GM12875 (cell line): Measurements from ENCODE around the gene LPCAT3.

ENCODE experiments used
- H3K4me3 ChIP-seq: one replicate; pipeline ENCODE4 v1.5.1; 2011; ENCODE audit warnings: low read depth, low read length, control low read depth
- CTCF ChIP-seq: IDR thresholded peaks from 2 replicates; pipeline ENCODE4 v1.5.1; 2011; ENCODE audit warnings: low read depth, mild to moderate bottlenecking, control low read depth, inconsistent platforms, low read length, moderate library complexity, borderline replicate concordance; ENCODE audit not compliant: insufficient read depth

The LPCAT3 gene

GRCh38 chr12:6959805-6960592 is 58.3 kb downstream of the LPCAT3 start:
- H3K4me3 ChIP-seq = peak overlapping the region; percentile 50
- no peak for TF ChIP-seq CTCF

GRCh38 chr12:6959058-6959804 is 59.0 kb downstream of the LPCAT3 start:
- TF ChIP-seq CTCF = no peak
- H3K4me3 ChIP-seq = peak overlapping the region; percentile 50

- TF ChIP-seq CTCF = no peak
- peak overlapping the region; percentile 50 for H3K4me3 ChIP-seq
Measured at GRCh38 chr12:6958609-6959057, 59.6 kb downstream of the LPCAT3 start.

GRCh38 chr12:6957741-6958608 is 60.3 kb downstream of the LPCAT3 start:
- H3K4me3 ChIP-seq = peak overlapping the region; percentile 50
- TF ChIP-seq CTCF = no peak

- H3K4me3 ChIP-seq = no peak overlapping the region
Measured at GRCh38 chr12:6957151-6957701, 61.0 kb downstream of the LPCAT3 start.

More at GRCh38 chr12:6957151-6957701, 61.0 kb downstream of the LPCAT3 start:
- TF ChIP-seq CTCF = no peak
